GM11168 (cell line): ENCODE data around the gene RMC1.

Experiments
- in situ Hi-C: fragments of 300-500 bp; cut with MboI; formaldehyde crosslinking; loops from one replicate; pipeline ENCODE4 v1.12.0; 2022; ENCODE audit warnings: low sequenced_read_pairs; ENCODE audit not compliant: unreplicated experiment

RMC1 gene

DNA sequence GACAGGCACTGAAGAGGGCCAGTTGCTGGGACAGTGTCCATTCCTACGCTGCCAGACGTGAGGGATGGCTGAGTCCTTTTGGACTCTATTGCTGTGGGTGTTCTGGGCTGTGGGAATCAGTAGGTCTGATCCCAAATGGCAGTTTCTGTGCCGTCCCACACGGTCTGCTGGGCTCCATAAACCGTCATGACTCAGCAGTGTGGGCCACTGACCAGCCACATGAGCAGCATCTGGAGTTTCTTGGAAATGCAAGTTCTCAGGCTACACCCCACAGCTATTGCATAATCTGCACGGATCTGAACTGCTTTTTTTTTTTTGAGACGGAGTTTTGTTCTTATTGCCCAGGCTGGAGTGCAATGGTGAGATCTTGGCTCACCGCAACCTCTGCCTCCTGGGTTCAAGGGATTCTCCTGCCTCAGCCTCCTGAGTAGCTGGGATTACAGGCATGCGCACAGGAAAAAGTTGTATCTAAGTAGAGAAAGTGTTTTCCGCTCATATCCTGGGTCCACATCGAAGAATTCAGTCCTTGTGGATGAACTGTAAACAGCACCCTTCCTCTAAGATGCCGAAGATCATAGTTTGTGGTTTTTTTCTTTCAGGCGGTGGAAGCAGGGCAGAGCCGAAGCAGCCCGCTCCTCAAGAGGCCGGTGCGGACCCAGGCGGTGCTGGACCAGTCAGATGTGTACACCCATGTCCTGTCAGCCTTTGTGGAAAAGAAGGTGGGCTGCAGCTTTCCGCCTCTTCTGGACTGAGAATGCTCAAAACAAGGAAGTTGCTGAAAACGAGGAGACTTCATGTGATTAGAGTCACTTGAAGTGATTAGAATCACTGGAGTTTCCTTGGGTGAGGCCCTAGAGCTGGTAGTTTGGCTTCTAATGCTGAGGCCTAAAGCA is 25.5 kb downstream of the RMC1 start:
- in situ Hi-C loops, result no loop called here

DNA sequence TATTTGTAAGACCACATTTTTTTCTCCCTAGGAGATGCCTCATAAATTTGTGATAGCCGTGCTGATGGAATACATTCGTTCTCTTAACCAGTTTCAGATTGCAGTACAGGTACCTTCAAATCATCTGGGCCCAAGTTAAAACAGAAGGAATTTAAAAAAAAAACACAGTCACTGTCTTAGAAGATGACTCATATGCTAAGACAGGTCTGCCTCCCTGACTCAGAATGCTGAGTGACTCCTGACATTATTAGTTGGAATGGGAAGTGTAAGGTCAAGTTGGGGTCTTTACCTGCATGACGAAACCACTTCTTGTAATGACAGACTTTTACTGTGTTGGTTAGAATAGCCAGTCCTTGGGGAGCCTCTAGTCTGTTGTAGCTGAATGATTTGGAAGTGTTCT is 26.3 kb downstream of the RMC1 start:
- in situ Hi-C loops, result no loop called here

DNA sequence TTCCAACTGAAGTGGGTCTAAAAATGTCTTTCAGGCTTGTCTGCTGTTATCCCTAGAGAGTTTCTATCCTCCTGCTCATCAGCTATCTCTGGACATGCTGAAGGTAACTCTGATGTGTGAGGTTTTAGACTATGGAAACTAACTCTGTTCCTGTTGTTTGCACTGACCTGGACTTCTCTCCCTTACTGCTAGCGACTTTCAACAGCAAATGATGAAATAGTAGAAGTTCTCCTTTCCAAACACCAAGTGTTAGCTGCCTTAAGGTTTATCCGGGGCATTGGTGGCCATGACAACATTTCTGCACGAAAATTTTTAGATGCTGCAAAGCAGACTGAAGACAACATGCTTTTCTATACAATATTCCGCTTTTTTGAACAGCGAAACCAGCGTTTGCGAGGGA is 26.9 kb downstream of the RMC1 start:
- in situ Hi-C loops, result no loop called here

DNA sequence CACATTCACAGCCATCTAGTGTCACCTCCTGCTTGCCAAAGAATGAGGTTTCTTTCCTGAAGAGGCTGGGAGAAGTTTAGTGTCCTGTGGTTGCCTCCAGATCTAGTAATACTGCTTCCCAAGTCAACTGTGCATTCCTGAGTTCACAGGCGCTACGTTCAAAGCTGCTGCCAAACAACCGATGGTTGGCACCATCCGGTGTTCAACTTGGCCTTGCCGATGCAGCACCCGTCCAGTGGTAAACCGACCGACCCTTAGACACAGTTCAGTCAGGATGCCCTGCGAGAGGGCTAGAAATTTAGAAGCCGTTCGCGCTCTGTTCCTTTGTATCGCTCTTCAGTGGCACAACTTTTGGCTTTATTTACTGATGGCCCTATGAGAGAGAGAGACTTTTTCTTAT is 28.6 kb downstream of the RMC1 start:
- in situ Hi-C loops, result no loop called here

DNA sequence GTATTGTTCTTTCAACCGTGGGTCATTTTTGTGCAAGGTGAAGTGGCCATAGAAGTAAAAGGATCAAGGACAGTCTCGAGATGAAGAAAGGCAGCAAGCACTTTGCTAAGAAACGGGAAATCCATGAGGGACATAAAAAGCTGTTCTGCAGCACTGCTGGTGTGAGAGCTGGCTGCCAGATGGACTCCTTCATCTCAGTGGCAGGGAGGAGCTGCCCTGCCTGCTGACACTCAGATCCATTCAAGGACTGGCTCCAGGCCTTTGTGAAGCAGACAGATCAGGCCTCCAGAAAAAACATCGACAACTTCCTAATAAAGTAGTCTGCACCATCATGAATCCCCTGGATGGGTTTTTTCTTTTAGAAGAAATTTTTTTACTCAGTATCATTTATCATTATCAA is 29.5 kb downstream of the RMC1 start:
- in situ Hi-C loops, result no loop called here

DNA sequence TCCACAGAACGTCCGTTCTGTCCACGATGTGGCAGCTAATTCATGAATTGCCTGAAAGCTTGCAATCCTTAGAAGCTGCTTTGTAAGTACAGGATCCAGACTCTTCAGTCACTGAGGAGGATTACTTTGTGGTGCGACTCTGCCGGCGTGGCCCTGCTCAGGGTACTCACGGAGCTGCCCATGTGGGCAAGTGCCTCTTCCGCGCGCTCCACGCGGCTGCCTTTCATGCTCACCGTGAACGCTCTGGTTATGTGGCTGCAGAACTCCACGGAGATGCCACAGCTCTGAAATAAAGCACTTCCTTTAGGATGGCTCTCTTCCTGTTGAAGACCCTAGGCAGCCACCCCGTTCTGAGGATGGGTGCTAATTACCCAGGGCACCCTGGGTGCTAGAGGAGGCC is 31.0 kb downstream of the RMC1 start:
- in situ Hi-C loops, result no loop called here

DNA sequence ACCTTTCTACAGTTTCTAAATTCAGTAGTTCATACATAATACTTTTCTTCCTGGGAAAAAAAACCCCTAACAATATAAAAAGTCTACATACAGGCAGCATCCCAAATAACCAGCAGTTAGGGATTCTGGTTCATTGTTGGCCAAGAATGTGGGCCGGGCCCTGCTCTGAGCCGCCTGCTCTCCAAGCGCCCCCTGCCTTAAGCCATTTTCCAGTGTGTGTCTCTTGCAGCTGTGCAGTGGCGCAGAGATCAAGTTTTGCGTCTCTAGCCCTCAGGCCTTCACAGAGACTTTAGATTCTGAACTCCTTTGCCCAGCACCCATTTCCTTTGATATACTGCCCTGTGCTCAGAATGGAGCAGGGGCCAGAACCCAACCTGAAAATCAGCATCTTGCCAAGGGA is 32.9 kb downstream of the RMC1 start:
- in situ Hi-C loops, result no loop called here

DNA sequence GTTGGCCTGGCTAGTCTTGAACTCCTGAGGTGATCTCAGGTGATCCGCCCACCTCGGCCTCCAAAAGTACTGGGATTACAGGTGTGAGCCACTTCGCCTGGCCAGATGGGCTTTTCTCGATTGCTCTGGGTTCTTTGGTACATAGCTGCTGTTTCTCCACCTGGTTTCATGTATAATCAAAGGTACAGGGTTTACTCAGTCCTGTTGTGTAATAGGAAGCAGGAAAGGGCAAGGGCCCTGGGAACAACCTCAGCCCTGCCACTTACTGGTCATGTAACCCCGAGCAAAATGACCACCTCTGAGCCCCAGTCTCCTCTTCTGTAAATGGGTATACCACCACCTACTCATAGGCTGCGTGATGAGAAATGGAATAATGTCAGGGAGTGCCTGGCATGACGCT is 34.0 kb downstream of the RMC1 start:
- in situ Hi-C loops, result no loop called here

DNA sequence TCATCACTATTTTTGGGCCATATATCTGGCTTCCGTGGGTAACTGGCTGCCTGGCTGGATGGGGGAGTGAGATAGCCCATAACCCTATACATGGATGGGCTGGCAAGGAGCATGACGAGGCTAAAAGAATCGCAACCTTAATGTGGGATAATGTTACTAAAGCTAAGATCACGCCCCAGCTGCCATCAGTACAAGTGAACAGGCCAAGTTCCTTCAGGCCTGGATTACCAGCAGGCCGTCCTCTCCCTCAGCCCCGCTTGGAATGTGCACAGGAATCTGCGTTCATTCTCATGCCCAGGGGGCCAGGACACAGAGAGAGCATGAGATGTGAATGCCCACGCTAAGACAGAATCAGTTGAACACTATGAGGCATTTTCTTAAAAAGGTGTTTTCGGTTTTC is 34.7 kb downstream of the RMC1 start:
- in situ Hi-C loops, result no loop called here

DNA sequence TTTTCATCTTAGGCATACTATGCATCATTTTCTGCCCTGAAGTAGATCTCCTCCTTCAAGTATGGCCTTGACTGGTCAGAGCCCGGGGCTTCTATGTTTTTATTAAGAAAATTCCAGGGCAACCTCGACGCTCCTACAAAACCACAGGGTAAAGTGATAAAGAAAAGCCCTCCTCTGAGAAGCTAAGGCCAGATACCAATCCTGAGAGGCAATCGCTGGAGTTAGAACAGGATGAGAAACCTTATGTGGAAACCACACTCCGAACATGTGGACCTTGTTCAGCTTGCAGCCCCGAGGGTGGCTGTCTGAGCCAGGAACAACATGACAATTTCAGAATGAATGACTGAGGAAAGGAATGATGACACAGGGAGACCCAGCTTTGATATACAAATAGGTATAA is 35.6 kb downstream of the RMC1 start:
- in situ Hi-C loops, result no loop called here

DNA sequence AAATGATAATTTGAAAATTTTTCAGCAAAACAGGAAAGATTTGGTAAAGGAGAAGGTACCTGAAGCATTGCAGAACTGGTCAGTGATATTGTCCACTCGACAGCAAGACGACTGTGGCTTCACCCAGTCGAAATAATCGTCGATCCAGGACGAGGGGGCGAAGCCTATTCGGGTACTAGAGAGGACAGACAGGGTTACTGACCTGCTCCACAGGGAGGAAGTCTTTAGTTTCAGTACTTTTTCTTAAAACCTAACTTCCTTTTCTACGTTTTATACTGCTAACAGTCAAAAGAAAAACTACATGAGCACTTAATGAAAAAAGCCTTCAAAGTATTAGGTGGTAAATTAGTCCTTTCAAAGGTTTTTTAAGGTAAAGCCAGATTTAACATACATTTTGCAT is 36.0 kb downstream of the RMC1 start:
- in situ Hi-C loops, result no loop called here

DNA sequence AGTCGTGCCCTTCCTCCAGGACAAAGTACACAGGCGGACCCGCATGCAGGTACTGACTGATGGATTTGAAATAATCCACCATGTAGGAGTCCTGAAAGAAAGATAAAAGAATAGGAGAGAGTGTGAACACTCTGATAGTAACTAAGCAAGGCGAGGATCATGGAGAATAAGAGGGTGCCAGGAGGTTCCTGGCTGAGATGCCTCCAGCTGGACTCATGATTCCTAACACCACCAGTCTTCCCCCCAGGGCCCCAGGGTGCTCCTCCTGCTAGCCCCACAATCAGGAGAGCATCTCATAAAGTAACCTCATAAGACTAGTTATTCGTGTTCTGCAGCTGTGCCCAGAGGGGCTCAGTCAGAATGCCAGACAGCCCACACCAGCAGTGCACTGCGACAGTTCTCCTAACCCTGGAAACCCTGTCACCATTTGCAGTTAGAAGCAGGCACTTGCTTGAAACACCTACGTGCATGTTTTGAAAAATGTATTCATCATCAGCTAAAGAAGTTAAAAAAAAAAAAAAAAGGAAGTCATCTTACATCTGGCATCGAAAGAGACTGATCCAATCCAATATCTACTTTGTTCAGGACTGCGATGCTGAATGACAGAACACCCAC is 36.7 kb downstream of the RMC1 start:
- in situ Hi-C loops, result no loop called here

DNA sequence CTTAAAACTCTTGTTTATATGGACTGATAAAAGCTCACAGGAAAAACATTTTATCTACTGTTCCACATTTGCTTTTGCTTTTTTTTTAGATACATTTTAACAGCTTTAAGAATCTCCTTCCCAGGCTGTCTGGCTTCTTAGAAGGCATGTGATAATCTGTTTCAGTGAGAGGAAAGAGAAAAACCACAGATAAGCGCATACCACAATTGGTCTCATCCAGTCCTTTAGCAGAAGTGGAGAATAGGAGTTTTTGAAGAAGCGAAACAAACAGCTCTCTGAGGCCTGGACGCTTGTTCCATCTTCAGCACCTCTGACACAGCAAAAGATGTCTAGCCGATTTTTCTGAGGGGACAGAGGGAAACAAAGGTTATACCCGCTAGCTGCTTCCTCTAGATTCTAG is 37.6 kb downstream of the RMC1 start:
- in situ Hi-C loops, result no loop called here

DNA sequence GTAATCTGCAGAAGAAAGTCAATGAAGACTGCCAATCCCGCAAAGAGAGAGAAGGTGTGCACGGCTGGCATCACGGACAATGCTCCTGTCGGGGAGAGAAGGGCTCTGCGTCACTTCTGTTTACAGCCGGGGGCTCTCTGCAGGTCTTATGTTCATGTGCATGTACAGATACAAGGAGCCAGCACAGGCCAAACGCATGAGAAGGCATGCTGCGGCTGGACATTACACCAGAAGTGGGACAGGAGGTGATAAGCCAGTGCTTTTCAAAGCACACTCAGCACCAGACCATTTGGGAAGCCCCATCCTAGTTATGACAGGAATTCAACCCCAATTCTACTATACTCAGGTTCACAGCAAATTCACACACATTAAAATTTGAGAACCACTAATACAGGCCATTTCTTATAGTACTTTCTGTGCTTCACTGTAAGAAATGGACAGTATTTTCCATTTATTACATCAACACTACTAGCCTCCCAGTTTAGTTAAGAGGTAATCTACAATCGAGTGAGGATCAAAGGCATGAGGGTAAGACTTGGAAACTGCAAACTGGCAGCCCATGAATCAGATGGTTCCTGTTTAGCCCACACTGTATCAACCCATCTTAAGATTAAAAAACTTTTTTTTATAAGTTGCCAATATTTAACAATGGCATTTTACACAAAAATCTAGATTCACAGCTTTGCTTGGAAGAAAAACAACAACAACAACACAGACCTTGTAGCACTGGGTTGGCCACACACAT is 38.2 kb downstream of the RMC1 start:
- in situ Hi-C loops, result no loop called here

DNA sequence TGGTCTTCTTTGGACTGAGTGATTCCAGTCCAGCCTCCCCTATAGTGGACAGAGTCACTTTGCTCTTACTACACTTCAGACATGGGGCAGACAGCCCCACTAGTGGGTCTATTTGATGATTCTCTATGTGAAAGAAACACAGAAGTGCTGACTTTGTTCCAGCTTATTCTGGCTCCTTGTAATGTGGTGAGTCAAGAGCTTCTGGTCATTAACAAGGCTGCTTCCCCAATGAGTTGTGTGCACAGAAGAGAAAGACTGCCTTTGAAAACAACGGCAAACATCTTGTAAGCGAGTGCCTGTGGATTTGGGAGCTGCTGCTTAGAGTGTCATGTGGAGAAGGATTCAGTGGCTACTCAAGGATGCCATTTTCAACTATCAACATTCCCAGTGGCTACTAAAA is 39.1 kb downstream of the RMC1 start:
- in situ Hi-C loops, result no loop called here

DNA sequence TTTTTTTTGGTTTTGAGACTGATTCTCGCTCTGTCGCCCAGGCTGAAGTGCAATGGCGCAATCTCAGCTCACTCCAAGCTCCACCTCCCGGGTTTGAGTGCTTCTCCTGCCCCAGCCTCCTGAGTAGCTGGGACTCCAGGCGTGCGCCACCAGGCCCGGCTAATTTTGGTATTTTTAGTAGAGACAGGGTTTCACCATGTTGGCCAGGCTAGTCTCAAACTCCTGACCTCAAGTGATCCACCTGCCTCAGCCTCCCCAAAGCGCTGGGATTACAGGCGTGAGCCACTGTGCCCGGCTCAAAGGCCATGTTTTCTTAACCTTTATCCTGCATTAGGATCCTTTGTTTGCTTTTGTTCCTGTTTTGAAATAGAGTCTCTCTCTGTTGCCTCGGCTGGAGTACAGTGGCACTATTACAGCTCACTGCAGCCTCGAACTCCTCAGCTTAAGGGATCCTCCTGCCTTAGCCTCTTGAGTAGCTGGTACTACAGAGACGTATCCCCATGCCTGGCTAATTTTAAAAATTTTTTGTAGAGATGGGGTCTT is 42.0 kb downstream of the RMC1 start:
- in situ Hi-C loops, result no loop called here

DNA sequence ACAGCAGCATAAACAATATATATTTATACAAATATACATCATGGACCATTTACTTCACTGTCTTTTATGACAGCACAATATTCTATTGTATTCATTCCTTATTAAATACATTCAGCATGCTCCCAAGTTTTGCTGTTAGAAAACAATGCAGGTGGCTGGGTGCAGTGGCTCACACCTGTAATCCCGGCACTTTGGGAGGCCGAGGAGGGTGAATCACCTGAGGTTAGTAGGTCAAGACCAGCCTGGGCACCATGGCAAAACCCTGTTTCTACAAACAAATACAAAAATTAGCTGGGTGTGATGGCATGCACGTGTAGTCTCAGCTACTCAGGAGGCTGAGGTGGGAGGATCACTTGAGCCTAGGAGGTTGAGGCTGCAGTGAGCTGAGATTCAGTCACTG is 44.0 kb downstream of the RMC1 start:
- in situ Hi-C loops, result no loop called here

DNA sequence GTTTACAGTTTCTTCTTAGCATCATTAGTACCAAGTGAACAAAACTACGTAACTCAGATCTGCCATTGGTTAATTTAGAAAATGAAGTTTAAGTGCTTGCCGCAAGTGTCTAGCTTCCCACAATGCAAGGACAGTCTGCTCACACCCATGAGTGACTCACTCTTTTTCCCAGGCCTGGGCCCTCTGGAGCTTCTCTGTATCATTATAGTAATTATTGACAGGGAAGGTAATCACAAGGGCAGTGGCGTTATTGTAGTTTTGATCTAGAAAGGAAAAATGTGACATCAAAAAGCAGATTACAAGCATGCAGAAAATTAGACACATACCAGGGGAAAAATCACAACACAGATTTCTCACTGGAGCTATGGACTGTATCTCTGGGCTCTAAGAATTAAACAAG is 44.5 kb downstream of the RMC1 start:
- in situ Hi-C loops, result no loop called here

DNA sequence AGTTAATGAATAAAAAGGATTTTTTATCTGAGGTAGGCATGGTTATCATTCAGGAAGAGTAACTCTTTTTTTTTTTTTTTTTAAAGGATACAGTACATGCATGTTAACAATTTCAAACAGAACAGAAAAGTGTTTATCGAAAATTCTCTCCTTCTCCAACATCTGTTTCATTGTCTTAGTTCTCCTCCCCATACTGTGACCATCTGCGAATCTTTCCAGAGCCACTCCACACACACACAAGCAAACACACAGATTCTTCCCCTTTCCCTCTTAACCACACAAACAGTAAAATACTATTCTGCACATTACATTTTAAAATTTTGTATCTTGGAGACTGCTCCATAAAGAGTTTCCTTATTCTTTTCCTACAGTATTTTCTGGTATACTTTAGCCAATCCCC is 45.0 kb downstream of the RMC1 start:
- in situ Hi-C loops, result no loop called here

DNA sequence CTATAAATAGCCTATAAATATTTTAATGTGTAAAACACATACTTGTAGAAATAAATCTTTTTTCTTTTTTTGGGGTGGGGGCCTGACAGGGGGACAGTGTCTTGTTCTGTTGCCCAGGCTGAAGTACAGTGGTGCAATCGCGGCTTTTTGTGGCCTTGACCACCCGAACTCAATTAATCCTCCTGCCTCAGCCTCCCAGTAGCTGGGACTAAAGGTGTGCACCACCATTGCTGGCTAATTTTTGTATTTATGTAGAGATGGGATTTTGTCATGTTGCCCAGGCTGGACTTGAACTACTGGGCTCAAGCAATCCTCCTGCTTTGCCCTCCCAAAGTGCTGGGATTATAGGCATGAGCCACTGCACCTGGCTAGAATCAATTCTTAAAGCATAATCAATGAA is 45.4 kb downstream of the RMC1 start:
- in situ Hi-C loops, result no loop called here

DNA sequence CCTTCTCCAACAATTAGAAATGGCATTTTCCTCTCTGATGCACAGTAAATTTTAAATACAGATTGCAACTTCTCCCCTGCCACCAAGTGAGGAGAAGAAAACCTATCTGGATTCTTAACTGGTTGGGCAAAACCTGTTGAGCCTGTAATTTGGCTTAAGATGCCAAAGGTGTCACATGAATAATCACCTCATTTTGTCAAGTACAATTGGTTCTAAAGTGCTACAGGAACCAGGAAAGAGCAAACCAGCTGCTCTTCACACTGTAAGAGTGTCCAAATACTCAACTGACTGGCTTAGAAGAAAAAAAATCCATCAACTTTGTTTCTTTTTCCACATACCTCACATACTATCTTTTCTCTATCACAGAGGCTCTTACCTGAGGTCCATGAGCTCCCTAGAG is 47.6 kb downstream of the RMC1 start:
- in situ Hi-C loops, result no loop called here
